Prostate gland (tissue), 2 donors: Measurements from ENCODE around the gene MMP11. TPM values are rescaled to one million over a fixed set of nuclear protein-coding genes. Genes with fewer than 3 reads are reported as not detected.

Experiments
- DNase-seq: peaks from one replicate; pipeline ENCODE4 v3.0.0-alpha.2; 2019; ENCODE audit warnings: low spot score
- H3K27ac ChIP-seq, 2 donors: fragments of 200-600 bp; sonication (generic); 2 replicates each; pipeline ENCODE4 v1.5.1; 2017 to 2019
- H3K27me3 ChIP-seq: fragments of 200-600 bp; sonication (generic); replicated peaks from 2 replicates; pipeline ENCODE4 v1.5.1; 2019; ENCODE audit not compliant: insufficient read depth
- H3K36me3 ChIP-seq, 2 donors: fragments of 200-600 bp; sonication (generic); 1 replicate in 1 of 2; 2 replicates in 1 of 2; pipeline versions ENCODE4 v1.5.1 to v1.8.1; 2017 to 2019
- H3K4me1 ChIP-seq: fragments of 200-600 bp; sonication (generic); replicated peaks from 2 replicates; pipeline ENCODE4 v1.5.1; 2019
- H3K4me3 ChIP-seq, 2 donors: fragments of 200-600 bp; sonication (generic); 2 replicates each; pipeline ENCODE4 v1.5.1; 2017 to 2019
- H3K9me3 ChIP-seq: fragments of 200-600 bp; sonication (generic); 2 replicates; pipeline ENCODE4 v1.5.1; 2017
- POLR2A ChIP-seq: fragments of 450-650 bp; IDR thresholded peaks from one replicate; pipeline ENCODE4 v1.6.1; 2016; ENCODE audit warnings: antibody characterized with exemption, mild to moderate bottlenecking
- POLR2AphosphoS5 ChIP-seq: sonication (generic); formaldehyde crosslinking; IDR thresholded peaks from one replicate; pipeline ENCODE4 v1.6.1; 2017; ENCODE audit warnings: antibody characterized with exemption
- WGBS: methylation state at CpG from one replicate; pipeline ENCODE4 v1.1.5; 2018; 5-methylcytosine and 5-hydroxymethylcytosine counted together
- intact Hi-C: fragments of 100-400 bp; cut with DNase I; formaldehyde crosslinking; loops from one replicate; pipeline ENCODE4 v1.14.2; 2022
- total RNA-seq, 2 donors: library from RNA; depleted of rRNA; stranded (reverse); fragments of >200 nt; gene quantifications; one replicate each; pipeline ENCODE4 v1.1.0, GENCODE V29; 2016
- TF ChIP-seq, protein P1 (sequence below), 4 experiments: fragments of 200-600 bp in 2 of 4; fragments of 450-650 bp in 2 of 4; sonication (generic) in 2 of 4; IDR thresholded peaks; 1 replicate in 3 of 4; 2 replicates in 1 of 4; pipeline ENCODE4 v1.5.1; 2016 to 2019; ENCODE audit warnings: antibody characterized with exemption in 4 of 4, mild to moderate bottlenecking in 2 of 4, moderate library complexity in 2 of 4

MMP11 gene
- total RNA-seq, 2 donors from 2014 or later = 6.3 to 26.6 TPM

DNA sequence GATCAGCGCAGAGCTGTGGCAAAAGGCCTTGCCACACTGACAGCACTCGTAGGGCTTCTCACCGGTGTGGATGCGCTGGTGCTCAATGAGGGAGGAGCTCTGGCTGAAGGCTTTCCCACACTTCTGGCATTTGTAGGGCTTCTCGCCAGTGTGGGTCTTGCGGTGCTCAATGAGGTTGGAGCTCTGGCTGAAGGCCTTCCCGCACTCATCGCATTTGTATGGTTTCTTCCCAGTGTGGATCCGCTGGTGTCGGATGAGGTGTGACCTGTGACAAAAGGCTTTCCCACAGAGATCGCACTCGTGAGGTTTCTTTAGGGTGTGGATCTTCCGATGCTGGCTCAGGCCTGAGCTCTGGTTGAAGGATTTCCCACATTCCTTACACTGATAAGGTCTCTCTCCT is 28.6 kb upstream of the MMP11 start:
- Histone ChIP-seq H3K9me3 (no peaks in the 10 kb centered on the region), H3K27ac (no peak overlapping the region), H3K27me3 (no peaks in the 10 kb centered on the region), H3K4me1 (no peaks in the 10 kb centered on the region), H3K4me3 (no peak overlapping the region), H3K36me3 (peaks cover 9 to 19% of the 10 kb centered on the region in 2 donors)
- no peak for TF ChIP-seq POLR2AphosphoS5
- TF ChIP-seq POLR2A = no peak
- TF ChIP-seq, protein P1, sequence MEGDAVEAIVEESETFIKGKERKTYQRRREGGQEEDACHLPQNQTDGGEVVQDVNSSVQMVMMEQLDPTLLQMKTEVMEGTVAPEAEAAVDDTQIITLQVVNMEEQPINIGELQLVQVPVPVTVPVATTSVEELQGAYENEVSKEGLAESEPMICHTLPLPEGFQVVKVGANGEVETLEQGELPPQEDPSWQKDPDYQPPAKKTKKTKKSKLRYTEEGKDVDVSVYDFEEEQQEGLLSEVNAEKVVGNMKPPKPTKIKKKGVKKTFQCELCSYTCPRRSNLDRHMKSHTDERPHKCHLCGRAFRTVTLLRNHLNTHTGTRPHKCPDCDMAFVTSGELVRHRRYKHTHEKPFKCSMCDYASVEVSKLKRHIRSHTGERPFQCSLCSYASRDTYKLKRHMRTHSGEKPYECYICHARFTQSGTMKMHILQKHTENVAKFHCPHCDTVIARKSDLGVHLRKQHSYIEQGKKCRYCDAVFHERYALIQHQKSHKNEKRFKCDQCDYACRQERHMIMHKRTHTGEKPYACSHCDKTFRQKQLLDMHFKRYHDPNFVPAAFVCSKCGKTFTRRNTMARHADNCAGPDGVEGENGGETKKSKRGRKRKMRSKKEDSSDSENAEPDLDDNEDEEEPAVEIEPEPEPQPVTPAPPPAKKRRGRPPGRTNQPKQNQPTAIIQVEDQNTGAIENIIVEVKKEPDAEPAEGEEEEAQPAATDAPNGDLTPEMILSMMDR (IDR thresholded peaks at IDR 0.05) = no peak
- intact Hi-C loops = no loop called here
- no peak for DNase-seq
- 96% methylated on average over 13 of the region's 13 CpGs for WGBS

DNA sequence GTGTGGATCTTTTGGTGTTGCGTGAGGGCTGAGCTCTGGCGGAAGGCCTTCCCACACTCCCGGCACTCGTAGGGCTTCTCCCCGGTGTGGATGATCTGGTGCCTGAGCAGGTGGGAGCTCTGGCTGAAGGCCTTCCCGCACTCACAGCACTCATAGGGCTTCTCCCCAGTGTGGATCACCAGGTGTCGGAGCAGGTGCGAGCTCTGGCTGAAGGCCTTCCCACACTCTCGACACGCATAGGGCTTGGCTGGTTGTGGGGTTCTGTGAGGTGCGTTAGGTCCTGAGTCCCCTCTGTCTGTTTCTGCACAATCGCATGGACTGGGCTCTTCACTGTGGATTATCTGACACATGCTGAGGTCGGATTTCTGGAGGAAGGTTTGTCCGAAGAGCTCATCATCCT is 28.2 kb upstream of the MMP11 start:
- Histone ChIP-seq H3K4me3 (no peak overlapping the region), H3K27ac (no peak overlapping the region), H3K36me3 (peaks cover 9 to 19% of the 10 kb centered on the region in 2 donors), H3K9me3 (no peaks in the 10 kb centered on the region), H3K4me1 (no peaks in the 10 kb centered on the region), H3K27me3 (no peaks in the 10 kb centered on the region)
- WGBS = 96% methylated on average over 14 of the region's 14 CpGs
- intact Hi-C loops = no loop called here
- DNase-seq = no peak
- TF ChIP-seq, protein P1 (IDR thresholded peaks at IDR 0.05) = no peak
- TF ChIP-seq POLR2A (no peak), POLR2AphosphoS5 (no peak)

DNA sequence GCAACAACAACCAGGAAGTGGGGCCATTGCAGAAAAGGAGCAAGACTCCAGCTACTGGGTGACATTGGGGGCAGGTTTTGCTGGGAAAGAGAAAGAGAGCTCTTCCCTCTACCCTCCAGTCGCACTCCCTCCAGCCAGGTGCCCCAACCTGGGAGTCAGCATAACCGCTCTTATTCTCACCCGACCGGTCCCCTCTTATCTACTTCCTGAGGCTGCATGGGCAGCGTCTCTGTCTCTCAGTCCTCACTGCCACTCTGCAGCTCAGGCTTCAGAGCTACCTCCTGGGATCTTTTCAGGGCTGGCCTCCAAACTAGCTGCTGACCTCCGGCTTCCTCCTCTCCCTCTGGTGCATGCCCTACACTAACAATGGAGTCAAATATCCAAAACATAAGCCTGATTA is 26.9 kb upstream of the MMP11 start:
- Histone ChIP-seq H3K27me3 (no peaks in the 10 kb centered on the region), H3K36me3 (peaks cover 9 to 19% of the 10 kb centered on the region in 2 donors), H3K4me3 (no peak overlapping the region), H3K27ac (no peak overlapping the region), H3K9me3 (no peaks in the 10 kb centered on the region), H3K4me1 (no peaks in the 10 kb centered on the region)
- no peak for TF ChIP-seq POLR2AphosphoS5
- no peak for TF ChIP-seq POLR2A
- TF ChIP-seq, protein P1 (IDR thresholded peaks at IDR 0.05) = no peak
- intact Hi-C loops = no loop called here
- DNase-seq = no peak
- 75% methylated on average over 6 of the region's 6 CpGs for WGBS

DNA sequence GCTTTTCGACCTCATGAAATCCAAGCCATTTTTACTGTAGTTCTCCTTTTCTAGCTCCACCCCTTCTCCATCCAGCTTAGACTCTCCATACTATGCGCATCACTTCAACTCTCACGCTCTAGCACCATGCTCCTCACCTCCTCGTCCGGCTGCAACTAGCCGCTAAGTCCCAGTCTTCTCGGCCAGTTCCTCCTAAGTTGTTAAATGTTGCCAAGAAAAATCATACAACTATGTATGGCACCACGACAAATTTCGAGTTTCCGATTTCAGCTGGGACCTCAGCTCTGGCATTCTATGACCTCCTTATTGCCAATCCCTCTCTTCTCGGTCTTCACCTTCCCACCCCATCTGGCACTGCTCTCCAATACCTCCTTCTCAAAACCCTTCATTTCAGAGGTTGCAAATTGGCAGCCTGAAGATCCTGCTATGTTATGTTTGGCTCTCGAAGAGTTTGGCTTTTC is 22.8 kb upstream of the MMP11 start:
- 33% methylated on average over 12 of the region's 12 CpGs for WGBS
- no peaks in the 10 kb centered on the region for H3K9me3 ChIP-seq
- no peaks in the 10 kb centered on the region for H3K27me3 ChIP-seq
- H3K4me1 ChIP-seq = peaks cover 2% of the 10 kb centered on the region
- peaks cover 0 to 4% of the 10 kb centered on the region in 2 donors for H3K36me3 ChIP-seq
- no peak for DNase-seq
- H3K27ac ChIP-seq = no peak overlapping the region
- peak overlapping the region; percentile 66 to 80 for H3K4me3 ChIP-seq
- no peak for TF ChIP-seq POLR2A
- no peak for TF ChIP-seq POLR2AphosphoS5
- TF ChIP-seq, protein P1 (IDR thresholded peaks at IDR 0.05) = no peak
- intact Hi-C loops = no loop called here

DNA sequence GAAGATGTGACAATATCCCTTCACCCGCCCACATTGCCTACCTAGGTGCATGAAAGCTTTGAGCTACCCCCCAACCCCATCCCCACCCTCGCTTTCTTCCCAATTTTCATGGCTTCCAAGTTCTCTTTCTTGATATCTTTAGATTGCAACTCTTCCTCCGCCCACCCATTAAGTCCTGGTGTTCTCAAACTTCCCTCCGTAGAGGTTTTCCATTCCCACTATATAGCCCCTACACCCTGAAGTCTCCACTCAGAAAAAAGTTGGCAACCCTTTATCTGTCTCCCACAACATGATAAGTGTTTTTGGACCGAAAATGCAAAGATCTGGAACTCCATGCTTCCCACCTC is 22.3 kb upstream of the MMP11 start:
- Histone ChIP-seq H3K27ac (peak overlapping the region; percentile 90 to 92), H3K4me3 (peak overlapping the region; percentile 66 to 80), H3K9me3 (no peaks in the 10 kb centered on the region), H3K4me1 (peaks cover 2% of the 10 kb centered on the region), H3K27me3 (no peaks in the 10 kb centered on the region), H3K36me3 (no peaks in the 10 kb centered on the region)
- WGBS = 25% methylated on average over 5 of the region's 5 CpGs
- TF ChIP-seq POLR2A = no peak
- no peak for TF ChIP-seq POLR2AphosphoS5
- TF ChIP-seq, protein P1 (IDR thresholded peaks at IDR 0.05) = no peak
- intact Hi-C loops = no loop called here
- DNase-seq = no peak
